ENCODE results near the gene NCK2. TPM values are rescaled to one million over a fixed set of nuclear protein-coding genes. Genes with fewer than 3 reads are reported as not detected.
"Not testable (repeated sequence)": the region's sequence is repeated elsewhere in the genome, so short reads cannot be mapped to it uniquely, and the experiment has no call there.

NCK2 gene
- total and polyA plus RNA-seq, 2 donors: 14.5 to 31.4 TPM

- 95% methylated on average over 7 of the region's 7 CpGs for WGBS
- DNase-seq (ENCODE audit: low read depth in 6 of 9, low spot score in 9 of 9): no peak
- peaks cover 21 to 26% of the 10 kb centered on the region in 2 donors for H3K4me1 ChIP-seq (ENCODE audit: control insufficient read depth in 2 of 2, insufficient read depth in 2 of 2, low read length in 2 of 2)
- H3K27me3 ChIP-seq (ENCODE audit: control insufficient read depth in 2 of 2, insufficient read depth in 1 of 2, low read length in 1 of 2): no peaks in the 10 kb centered on the region
- H3K4me3 ChIP-seq (ENCODE audit: low read length in 2 of 2): no peak overlapping the region
- peaks cover 12 to 32% of the 10 kb centered on the region in 2 donors for H3K36me3 ChIP-seq (ENCODE audit: control insufficient read depth in 2 of 2, insufficient read depth in 2 of 2, low read length in 1 of 2)
- peaks cover 1 to 11% of the 10 kb centered on the region in 2 donors for H3K9me3 ChIP-seq (ENCODE audit: control insufficient read depth in 2 of 2, insufficient read depth in 1 of 2, low read length in 1 of 2)
- no peak overlapping the region for H3K27ac ChIP-seq (ENCODE audit: low read depth in 1 of 2, low read length in 1 of 2)
Measured at GRCh38 chr2:105766300-105766866, 21.7 kb downstream of the NCK2 start.

GRCh38 chr2:105768176-105768575 lies 23.5 kb downstream of the NCK2 start:
- 98% methylated on average over 6 of the region's 6 CpGs for WGBS
- DNase-seq (ENCODE audit: low read depth in 6 of 9, low spot score in 9 of 9): no peak
- Histone ChIP-seq H3K4me3 (ENCODE audit: low read length in 2 of 2) (no peak overlapping the region), H3K4me1 (ENCODE audit: control insufficient read depth in 2 of 2, insufficient read depth in 2 of 2, low read length in 2 of 2) (peaks cover 21 to 34% of the 10 kb centered on the region in 2 donors), H3K9me3 (ENCODE audit: control insufficient read depth in 2 of 2, insufficient read depth in 1 of 2, low read length in 1 of 2) (peaks cover 1 to 11% of the 10 kb centered on the region in 2 donors), H3K36me3 (ENCODE audit: control insufficient read depth in 2 of 2, insufficient read depth in 2 of 2, low read length in 1 of 2) (peaks cover 13 to 37% of the 10 kb centered on the region in 2 donors), H3K27ac (ENCODE audit: low read depth in 1 of 2, low read length in 1 of 2) (no peak overlapping the region), H3K27me3 (ENCODE audit: control insufficient read depth in 2 of 2, insufficient read depth in 1 of 2, low read length in 1 of 2) (no peaks in the 10 kb centered on the region)

- no peak overlapping the region for H3K4me3 ChIP-seq (ENCODE audit: low read length in 2 of 2)
- H3K36me3 ChIP-seq (ENCODE audit: control insufficient read depth in 2 of 2, insufficient read depth in 2 of 2, low read length in 1 of 2): peaks cover 17 to 43% of the 10 kb centered on the region in 2 donors
- no peak for DNase-seq (ENCODE audit: low read depth in 6 of 9, low spot score in 9 of 9)
- 84% methylated on average over 6 of the region's 6 CpGs for WGBS
- H3K27ac ChIP-seq (ENCODE audit: low read depth in 1 of 2, low read length in 1 of 2): no peak overlapping the region
- peaks cover 1 to 11% of the 10 kb centered on the region in 2 donors for H3K9me3 ChIP-seq (ENCODE audit: control insufficient read depth in 2 of 2, insufficient read depth in 1 of 2, low read length in 1 of 2)
- no peaks in the 10 kb centered on the region for H3K27me3 ChIP-seq (ENCODE audit: control insufficient read depth in 2 of 2, insufficient read depth in 1 of 2, low read length in 1 of 2)
- peaks cover 27 to 35% of the 10 kb centered on the region in 2 donors for H3K4me1 ChIP-seq (ENCODE audit: control insufficient read depth in 2 of 2, insufficient read depth in 2 of 2, low read length in 2 of 2)
Measured at GRCh38 chr2:105768961-105769452, 24.3 kb downstream of the NCK2 start.

GRCh38 chr2:105769504-105769903 lies 24.8 kb downstream of the NCK2 start:
- H3K9me3 ChIP-seq (ENCODE audit: control insufficient read depth in 2 of 2, insufficient read depth in 1 of 2, low read length in 1 of 2): peaks cover 1 to 11% of the 10 kb centered on the region in 2 donors
- peaks cover 13 to 43% of the 10 kb centered on the region in 2 donors for H3K36me3 ChIP-seq (ENCODE audit: control insufficient read depth in 2 of 2, insufficient read depth in 2 of 2, low read length in 1 of 2)
- H3K27ac ChIP-seq (ENCODE audit: low read depth in 1 of 2, low read length in 1 of 2): no peak overlapping the region
- no peak overlapping the region for H3K4me3 ChIP-seq (ENCODE audit: low read length in 2 of 2)
- DNase-seq (ENCODE audit: low read depth in 6 of 9, low spot score in 9 of 9): no peak
- 97% methylated on average over 9 of the region's 9 CpGs for WGBS
- H3K27me3 ChIP-seq (ENCODE audit: control insufficient read depth in 2 of 2, insufficient read depth in 1 of 2, low read length in 1 of 2): no peaks in the 10 kb centered on the region
- peaks cover 29 to 37% of the 10 kb centered on the region in 2 donors for H3K4me1 ChIP-seq (ENCODE audit: control insufficient read depth in 2 of 2, insufficient read depth in 2 of 2, low read length in 2 of 2)

- Histone ChIP-seq H3K36me3 (ENCODE audit: control insufficient read depth in 2 of 2, insufficient read depth in 2 of 2, low read length in 1 of 2) (peaks cover 13 to 39% of the 10 kb centered on the region in 2 donors), H3K27ac (ENCODE audit: low read depth in 1 of 2, low read length in 1 of 2) (no peak overlapping the region), H3K27me3 (ENCODE audit: control insufficient read depth in 2 of 2, insufficient read depth in 1 of 2, low read length in 1 of 2) (no peaks in the 10 kb centered on the region), H3K4me1 (ENCODE audit: control insufficient read depth in 2 of 2, insufficient read depth in 2 of 2, low read length in 2 of 2) (peaks cover 29 to 37% of the 10 kb centered on the region in 2 donors), H3K4me3 (ENCODE audit: low read length in 2 of 2) (no peak overlapping the region), H3K9me3 (ENCODE audit: control insufficient read depth in 2 of 2, insufficient read depth in 1 of 2, low read length in 1 of 2) (peaks cover 1 to 11% of the 10 kb centered on the region in 2 donors)
- peak in 1 of 9 donors; percentile 52 for DNase-seq (ENCODE audit: low read depth in 6 of 9, low spot score in 9 of 9)
- WGBS: 92% methylated on average over 1 of the region's 1 CpG
Measured at GRCh38 chr2:105770149-105770548, 25.4 kb downstream of the NCK2 start.

- Histone ChIP-seq H3K36me3 (ENCODE audit: control insufficient read depth in 2 of 2, insufficient read depth in 2 of 2, low read length in 1 of 2) (peaks cover 13 to 29% of the 10 kb centered on the region in 2 donors), H3K4me1 (ENCODE audit: control insufficient read depth in 2 of 2, insufficient read depth in 2 of 2, low read length in 2 of 2) (peaks cover 32 to 43% of the 10 kb centered on the region in 2 donors), H3K9me3 (ENCODE audit: control insufficient read depth in 2 of 2, insufficient read depth in 1 of 2, low read length in 1 of 2) (peaks cover 1 to 11% of the 10 kb centered on the region in 2 donors)
- DNase-seq (ENCODE audit: low read depth in 6 of 9, low spot score in 9 of 9); H3K27ac ChIP-seq (ENCODE audit: low read depth in 1 of 2, low read length in 1 of 2); H3K27me3 ChIP-seq (ENCODE audit: control insufficient read depth in 2 of 2, insufficient read depth in 1 of 2, low read length in 1 of 2); H3K4me3 ChIP-seq (ENCODE audit: low read length in 2 of 2): not testable (repeated sequence)
- 97% methylated on average over 7 of the region's 7 CpGs for WGBS
Measured at GRCh38 chr2:105771291-105771690, 26.6 kb downstream of the NCK2 start.

- no peak for DNase-seq (ENCODE audit: low read depth in 6 of 9, low spot score in 9 of 9)
- Histone ChIP-seq H3K4me3 (ENCODE audit: low read length in 2 of 2) (no peak overlapping the region), H3K36me3 (ENCODE audit: control insufficient read depth in 2 of 2, insufficient read depth in 2 of 2, low read length in 1 of 2) (peaks cover 10 to 23% of the 10 kb centered on the region in 2 donors), H3K4me1 (ENCODE audit: control insufficient read depth in 2 of 2, insufficient read depth in 2 of 2, low read length in 2 of 2) (peaks cover 38 to 48% of the 10 kb centered on the region in 2 donors), H3K27me3 (ENCODE audit: control insufficient read depth in 2 of 2, insufficient read depth in 1 of 2, low read length in 1 of 2) (no peaks in the 10 kb centered on the region), H3K9me3 (ENCODE audit: control insufficient read depth in 2 of 2, insufficient read depth in 1 of 2, low read length in 1 of 2) (peaks cover 1 to 11% of the 10 kb centered on the region in 2 donors), H3K27ac (ENCODE audit: low read depth in 1 of 2, low read length in 1 of 2) (no peak overlapping the region)
- WGBS: 96% methylated on average over 9 of the region's 9 CpGs
Measured at GRCh38 chr2:105771836-105772235, 27.1 kb downstream of the NCK2 start.

- Histone ChIP-seq H3K27ac (ENCODE audit: low read depth in 1 of 2, low read length in 1 of 2) (no peak overlapping the region), H3K36me3 (ENCODE audit: control insufficient read depth in 2 of 2, insufficient read depth in 2 of 2, low read length in 1 of 2) (peaks cover 9 to 18% of the 10 kb centered on the region in 2 donors), H3K4me3 (ENCODE audit: low read length in 2 of 2) (no peak overlapping the region), H3K9me3 (ENCODE audit: control insufficient read depth in 2 of 2, insufficient read depth in 1 of 2, low read length in 1 of 2) (peaks cover 1 to 11% of the 10 kb centered on the region in 2 donors), H3K4me1 (ENCODE audit: control insufficient read depth in 2 of 2, insufficient read depth in 2 of 2, low read length in 2 of 2) (peaks cover 43 to 52% of the 10 kb centered on the region in 2 donors), H3K27me3 (ENCODE audit: control insufficient read depth in 2 of 2, insufficient read depth in 1 of 2, low read length in 1 of 2) (no peaks in the 10 kb centered on the region)
- 98% methylated on average over 5 of the region's 5 CpGs for WGBS
- no peak for DNase-seq (ENCODE audit: low read depth in 6 of 9, low spot score in 9 of 9)
Measured at GRCh38 chr2:105772362-105772761, 27.6 kb downstream of the NCK2 start.

GRCh38 chr2:105773568-105773967 lies 28.9 kb downstream of the NCK2 start:
- 91% methylated on average over 2 of the region's 2 CpGs for WGBS
- Histone ChIP-seq H3K36me3 (ENCODE audit: control insufficient read depth in 2 of 2, insufficient read depth in 2 of 2, low read length in 1 of 2) (peaks cover 5 to 11% of the 10 kb centered on the region in 2 donors), H3K9me3 (ENCODE audit: control insufficient read depth in 2 of 2, insufficient read depth in 1 of 2, low read length in 1 of 2) (peaks cover 0 to 4% of the 10 kb centered on the region in 2 donors), H3K27me3 (ENCODE audit: control insufficient read depth in 2 of 2, insufficient read depth in 1 of 2, low read length in 1 of 2) (no peaks in the 10 kb centered on the region), H3K27ac (ENCODE audit: low read depth in 1 of 2, low read length in 1 of 2) (no peak overlapping the region), H3K4me1 (ENCODE audit: control insufficient read depth in 2 of 2, insufficient read depth in 2 of 2, low read length in 2 of 2) (peaks cover 54 to 62% of the 10 kb centered on the region in 2 donors), H3K4me3 (ENCODE audit: low read length in 2 of 2) (no peak overlapping the region)
- no peak for DNase-seq (ENCODE audit: low read depth in 6 of 9, low spot score in 9 of 9)

Measured in thymus (tissue), 11 donors.